Measurements from ENCODE around the gene PCDH15. TPM values are rescaled to one million over a fixed set of nuclear protein-coding genes. Genes with fewer than 3 reads are reported as not detected.
"Not testable (repeated sequence)": the region's sequence is repeated elsewhere in the genome, so short reads cannot be mapped to it uniquely, and the experiment has no call there.

Gene PCDH15
- total RNA-seq, 4 donors from 2014 or later = 0.14 to 0.48 (median 0.37) TPM; not detected in 1

DNA sequence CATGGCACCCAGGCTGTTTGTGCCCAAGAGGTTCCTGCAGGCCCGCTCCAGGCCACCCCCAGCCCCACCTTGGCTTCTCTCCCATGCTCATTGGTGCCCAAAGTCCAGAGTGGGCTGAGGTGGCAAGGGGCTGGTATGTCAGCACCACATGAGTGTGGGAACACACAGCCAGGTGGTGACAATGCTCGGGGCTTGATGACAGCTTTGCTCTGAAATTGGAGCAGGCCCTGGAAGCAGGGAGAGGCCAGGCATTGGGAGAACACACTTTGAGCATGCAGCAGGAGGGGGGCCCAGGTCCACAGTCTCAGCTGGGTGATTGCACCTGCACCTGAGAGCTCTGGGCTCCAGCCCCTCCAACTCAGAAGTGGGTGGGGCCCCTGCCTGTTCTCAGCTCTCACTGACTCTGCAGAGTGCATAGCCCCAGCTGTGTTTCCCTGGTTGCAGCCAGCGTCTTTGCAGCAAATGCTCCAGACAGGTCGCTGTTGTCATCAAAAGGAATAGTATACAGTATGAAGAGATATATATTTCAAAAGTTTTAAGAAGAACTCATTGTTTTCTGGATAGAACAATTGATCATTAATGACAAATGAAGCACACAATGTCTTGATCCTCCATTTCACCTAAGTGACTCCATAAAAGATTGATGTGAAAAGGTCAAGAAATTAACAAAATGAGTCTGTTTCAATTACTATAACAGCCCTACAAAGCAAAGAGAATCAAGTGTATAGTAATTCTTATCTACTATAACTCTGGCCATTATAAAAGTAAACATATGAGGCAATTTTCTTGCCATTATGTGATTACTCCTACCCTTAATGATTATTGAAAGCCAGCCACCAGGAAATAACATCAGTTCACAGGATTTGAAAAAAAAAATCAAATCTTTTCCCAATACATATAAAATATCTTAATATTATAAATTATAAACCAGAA, 848.1 kb downstream of the PCDH15 start:
- Histone ChIP-seq H3K4me3 (no peak overlapping the region), H3K27me3 (no peaks in the 10 kb centered on the region), H3K36me3 (no peaks in the 10 kb centered on the region), H3K27ac (no peak overlapping the region), H3K4me1 (no peaks in the 10 kb centered on the region), H3K9me3 (no peaks in the 10 kb centered on the region)
- TF ChIP-seq, protein P1, sequence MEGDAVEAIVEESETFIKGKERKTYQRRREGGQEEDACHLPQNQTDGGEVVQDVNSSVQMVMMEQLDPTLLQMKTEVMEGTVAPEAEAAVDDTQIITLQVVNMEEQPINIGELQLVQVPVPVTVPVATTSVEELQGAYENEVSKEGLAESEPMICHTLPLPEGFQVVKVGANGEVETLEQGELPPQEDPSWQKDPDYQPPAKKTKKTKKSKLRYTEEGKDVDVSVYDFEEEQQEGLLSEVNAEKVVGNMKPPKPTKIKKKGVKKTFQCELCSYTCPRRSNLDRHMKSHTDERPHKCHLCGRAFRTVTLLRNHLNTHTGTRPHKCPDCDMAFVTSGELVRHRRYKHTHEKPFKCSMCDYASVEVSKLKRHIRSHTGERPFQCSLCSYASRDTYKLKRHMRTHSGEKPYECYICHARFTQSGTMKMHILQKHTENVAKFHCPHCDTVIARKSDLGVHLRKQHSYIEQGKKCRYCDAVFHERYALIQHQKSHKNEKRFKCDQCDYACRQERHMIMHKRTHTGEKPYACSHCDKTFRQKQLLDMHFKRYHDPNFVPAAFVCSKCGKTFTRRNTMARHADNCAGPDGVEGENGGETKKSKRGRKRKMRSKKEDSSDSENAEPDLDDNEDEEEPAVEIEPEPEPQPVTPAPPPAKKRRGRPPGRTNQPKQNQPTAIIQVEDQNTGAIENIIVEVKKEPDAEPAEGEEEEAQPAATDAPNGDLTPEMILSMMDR (IDR thresholded peaks at IDR 0.05) = no peak
- TF ChIP-seq POLR2A (IDR thresholded peaks at IDR 0.05) (no peak), POLR2AphosphoS5 (IDR thresholded peaks at IDR 0.05) (no peak), EP300 (IDR thresholded peaks at IDR 0.05; ENCODE audit: low read depth) (no peak)
- DNase-seq = no peak
- in situ Hi-C loops (cut with MboI; ENCODE audit: low pct_ligation_motif_present in 1 of 4, low pct_unique_long_range_greater_than_20kb in 1 of 4, low sequenced_read_pairs in 3 of 4) (no loop called here), intact Hi-C loops (cut with DNase I; ENCODE audit: low total_unique reads) (no loop called here)
- WGBS, 2 donors (ENCODE audit: low coverage in 1 of 2) = 68 to 83% methylated on average over 1 to 4 of the region's 4 CpGs

DNA sequence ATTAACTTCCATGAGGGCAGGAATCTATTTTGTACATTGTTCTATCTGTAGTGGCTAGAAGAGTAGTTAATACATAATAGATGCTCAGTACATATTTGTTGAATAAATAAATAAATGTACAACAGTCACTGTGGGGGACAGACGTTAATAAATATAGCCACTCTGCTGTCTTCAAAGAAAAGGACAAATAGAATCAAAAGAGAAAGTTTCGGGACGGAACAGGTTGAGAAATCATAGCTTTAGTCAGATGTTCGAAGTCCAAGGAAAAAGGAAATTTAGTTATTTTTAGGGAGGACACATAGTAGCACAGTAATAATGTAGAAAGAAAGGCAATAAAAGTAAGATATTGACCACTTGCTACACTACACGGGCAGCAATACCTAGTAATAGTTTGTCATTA, 861.4 kb downstream of the PCDH15 start:
- 70 to 73% methylated on average over 5 of the region's 5 CpGs for WGBS, 2 donors (ENCODE audit: low coverage in 1 of 2)
- Histone ChIP-seq H3K4me3 (no peak overlapping the region), H3K27me3 (no peaks in the 10 kb centered on the region), H3K36me3 (no peaks in the 10 kb centered on the region), H3K27ac (no peak overlapping the region), H3K4me1 (no peaks in the 10 kb centered on the region), H3K9me3 (no peaks in the 10 kb centered on the region)
- in situ Hi-C loops (cut with MboI; ENCODE audit: low pct_ligation_motif_present in 1 of 4, low pct_unique_long_range_greater_than_20kb in 1 of 4, low sequenced_read_pairs in 3 of 4) (no loop called here), intact Hi-C loops (cut with DNase I; ENCODE audit: low total_unique reads) (no loop called here)
- TF ChIP-seq POLR2A (IDR thresholded peaks at IDR 0.05) (no peak), POLR2AphosphoS5 (IDR thresholded peaks at IDR 0.05) (no peak), EP300 (IDR thresholded peaks at IDR 0.05; ENCODE audit: low read depth) (no peak)
- TF ChIP-seq, protein P1 (IDR thresholded peaks at IDR 0.05) = no peak
- DNase-seq = no peak

DNA sequence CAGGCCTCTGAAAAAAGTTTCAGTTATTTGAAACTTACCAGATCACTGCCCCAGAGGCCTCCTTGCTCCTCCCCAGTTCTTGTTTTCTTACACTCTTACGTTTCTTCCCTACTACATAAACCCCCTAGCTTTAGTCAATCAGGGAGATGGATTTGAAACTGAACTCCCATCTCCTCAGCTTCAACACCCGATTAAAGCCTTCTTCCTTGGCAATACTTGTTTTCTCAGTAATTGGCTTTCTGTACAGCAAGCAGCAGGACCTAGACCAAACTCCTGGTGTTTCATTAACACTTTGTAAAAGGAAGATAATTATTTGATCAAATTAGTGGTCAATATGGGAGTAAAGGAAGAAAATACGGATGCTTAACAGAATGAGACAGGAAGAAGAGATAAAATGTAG, 870.4 kb downstream of the PCDH15 start:
- intact Hi-C loops (cut with DNase I; ENCODE audit: low total_unique reads) = no loop called here
- in situ Hi-C loops (cut with MboI; ENCODE audit: low pct_ligation_motif_present in 1 of 4, low pct_unique_long_range_greater_than_20kb in 1 of 4, low sequenced_read_pairs in 3 of 4) = no loop called here

DNA sequence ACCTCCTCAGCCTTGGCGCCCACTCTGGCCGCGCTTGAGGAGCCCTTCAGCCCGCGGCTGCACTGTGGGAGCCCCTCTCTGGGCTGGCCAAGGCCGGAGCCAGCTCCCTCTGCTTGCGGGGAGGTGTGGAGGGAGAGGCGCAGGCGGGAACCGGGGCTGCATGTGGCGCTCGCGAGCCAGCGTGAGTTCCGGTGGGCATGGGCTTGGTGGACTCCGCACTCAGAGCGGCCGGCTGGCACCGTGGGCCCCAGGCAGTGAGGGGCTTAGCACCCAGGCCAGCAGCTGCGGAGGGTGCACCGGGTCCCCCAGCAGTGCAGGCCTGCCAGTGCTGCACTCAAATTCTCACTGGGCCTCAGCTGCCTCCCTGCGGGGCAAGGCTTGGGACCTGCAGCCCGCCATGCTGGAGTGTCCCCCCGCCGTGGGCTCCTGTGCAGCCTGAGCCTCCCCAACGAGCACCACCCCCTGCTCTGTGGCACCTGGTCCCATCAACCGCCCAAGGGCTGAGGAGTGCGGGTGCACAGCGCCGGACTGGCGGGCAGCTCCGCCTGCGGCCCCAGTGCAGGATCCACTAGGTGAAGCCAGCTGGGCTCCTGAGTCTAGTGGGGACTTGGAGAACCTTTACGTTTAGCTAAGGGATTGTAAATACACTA, 876.9 kb downstream of the PCDH15 start:
- in situ Hi-C loops (cut with MboI; ENCODE audit: low pct_ligation_motif_present in 1 of 4, low pct_unique_long_range_greater_than_20kb in 1 of 4, low sequenced_read_pairs in 3 of 4) = not testable (repeated sequence)

More for the DNA sequence above, 870.4 kb downstream of the PCDH15 start:
- Histone ChIP-seq H3K9me3 (no peaks in the 10 kb centered on the region), H3K4me3 (no peak overlapping the region), H3K27ac (no peak overlapping the region), H3K27me3 (no peaks in the 10 kb centered on the region), H3K4me1 (no peaks in the 10 kb centered on the region), H3K36me3 (no peaks in the 10 kb centered on the region)
- WGBS, 2 donors (ENCODE audit: low coverage in 1 of 2) = 46 to 55% methylated on average over 3 of the region's 3 CpGs
- TF ChIP-seq POLR2AphosphoS5 (IDR thresholded peaks at IDR 0.05) (no peak), EP300 (IDR thresholded peaks at IDR 0.05; ENCODE audit: low read depth) (no peak), POLR2A (IDR thresholded peaks at IDR 0.05) (no peak)
- TF ChIP-seq, protein P1 (IDR thresholded peaks at IDR 0.05) = no peak
- no peak for DNase-seq

More for the DNA sequence above, 876.9 kb downstream of the PCDH15 start:
- H3K36me3 ChIP-seq; H3K4me3 ChIP-seq; DNase-seq; H3K27ac ChIP-seq; H3K27me3 ChIP-seq; H3K4me1 ChIP-seq; intact Hi-C loops (cut with DNase I; ENCODE audit: low total_unique reads); H3K9me3 ChIP-seq: not testable (repeated sequence)
- WGBS, 2 donors (ENCODE audit: low coverage in 1 of 2) = 97% methylated on average over 28 of the region's 34 CpGs; no CpG with 5 or more reads in 1 of the 2 donors
